OCI-LY1 (cell line): Measurements from ENCODE around the gene GPD2.

ENCODE experiments used
- H2AFZ ChIP-seq: fragments of 200-600 bp; sonication (generic), shearing (Covaris generic); 2 replicates; pipeline ENCODE4 v1.6.0; 2014; ENCODE audit warnings: antibody characterized with exemption, mild to moderate bottlenecking, low read length
- H3F3A ChIP-seq: fragments of 200-600 bp; sonication (generic), shearing (Covaris generic); 2 replicates; pipeline ENCODE4 v1.6.0; 2014; ENCODE audit warnings: mild to moderate bottlenecking, antibody characterized with exemption, low read length, moderate library complexity; ENCODE audit not compliant: insufficient read depth
- H3K27ac ChIP-seq: fragments of 200-600 bp; sonication (generic); 2 replicates; pipeline ENCODE4 v1.5.1; 2014; ENCODE audit warnings: low read length, mixed run types, mild to moderate bottlenecking, low read depth; ENCODE audit not compliant: poor library complexity, severe bottlenecking
- H3K27me3 ChIP-seq: fragments of 200-600 bp; sonication (generic); 2 replicates; pipeline ENCODE4 v1.6.0; 2014; ENCODE audit warnings: antibody characterized with exemption, mild to moderate bottlenecking, low read length, moderate library complexity; ENCODE audit not compliant: insufficient read depth
- H3K36me3 ChIP-seq: fragments of 200-600 bp; sonication (generic); 2 replicates; pipeline ENCODE4 v1.6.1; 2014; ENCODE audit warnings: mild to moderate bottlenecking, antibody characterized with exemption, low read length, moderate library complexity, mixed read lengths; ENCODE audit not compliant: insufficient read depth
- H3K4me1 ChIP-seq: fragments of 200-600 bp; sonication (generic); 2 replicates; pipeline ENCODE4 v1.5.1; 2014; ENCODE audit warnings: mild to moderate bottlenecking, low read length, moderate library complexity; ENCODE audit not compliant: insufficient read depth, severe bottlenecking
- H3K4me2 ChIP-seq: fragments of 200-600 bp; sonication (generic), shearing (Covaris generic); 2 replicates; pipeline ENCODE4 v1.6.1; 2014; ENCODE audit warnings: low read length
- H3K4me3 ChIP-seq: fragments of 200-600 bp; sonication (generic); 2 replicates; pipeline ENCODE4 v1.5.1; 2014; ENCODE audit warnings: low read length, low read depth, mild to moderate bottlenecking, mixed read lengths; ENCODE audit not compliant: poor library complexity, severe bottlenecking
- H3K79me2 ChIP-seq: fragments of 200-600 bp; shearing (Covaris generic); 2 replicates; pipeline ENCODE4 v1.6.1; 2016; ENCODE audit warnings: mixed run types, low read length, mixed read lengths; ENCODE audit not compliant: insufficient read depth
- H3K9ac ChIP-seq: fragments of 200-600 bp; sonication (generic), shearing (Covaris generic); 2 replicates; pipeline ENCODE4 v1.6.1; 2014; ENCODE audit warnings: mild to moderate bottlenecking, low read length, mixed read lengths
- H3K9me2 ChIP-seq: fragments of 200-600 bp; sonication (generic), shearing (Covaris generic); 2 replicates; pipeline ENCODE4 v1.6.1; 2014; ENCODE audit warnings: low read depth, mild to moderate bottlenecking, low read length, mixed read lengths
- H3K9me3 ChIP-seq: fragments of 200-600 bp; shearing (Covaris generic); 2 replicates; pipeline ENCODE4 v1.6.1; 2014; ENCODE audit warnings: low read length, mixed read lengths
- H4K20me1 ChIP-seq: fragments of 200-600 bp; sonication (generic), shearing (Covaris generic); 2 replicates; pipeline ENCODE4 v1.6.0; 2016; ENCODE audit warnings: mild to moderate bottlenecking, low read length; ENCODE audit not compliant: insufficient read depth
- EZH2 ChIP-seq: fragments of 200-600 bp; sonication (generic), shearing (Covaris generic); IDR thresholded peaks from 2 replicates; pipeline ENCODE4 v1.8.0; 2017; ENCODE audit warnings: borderline replicate concordance, mixed run types, mild to moderate bottlenecking, antibody characterized with exemption, low read length, moderate library complexity, mixed read lengths
- TF ChIP-seq, protein P1 (sequence below): fragments of 200-600 bp; sonication (generic), shearing (Covaris generic); IDR thresholded peaks from 2 replicates; pipeline ENCODE4 v1.5.1; 2017; ENCODE audit warnings: mild to moderate bottlenecking, antibody characterized with exemption, low read length, moderate library complexity, mixed read lengths

The GPD2 gene

DNA sequence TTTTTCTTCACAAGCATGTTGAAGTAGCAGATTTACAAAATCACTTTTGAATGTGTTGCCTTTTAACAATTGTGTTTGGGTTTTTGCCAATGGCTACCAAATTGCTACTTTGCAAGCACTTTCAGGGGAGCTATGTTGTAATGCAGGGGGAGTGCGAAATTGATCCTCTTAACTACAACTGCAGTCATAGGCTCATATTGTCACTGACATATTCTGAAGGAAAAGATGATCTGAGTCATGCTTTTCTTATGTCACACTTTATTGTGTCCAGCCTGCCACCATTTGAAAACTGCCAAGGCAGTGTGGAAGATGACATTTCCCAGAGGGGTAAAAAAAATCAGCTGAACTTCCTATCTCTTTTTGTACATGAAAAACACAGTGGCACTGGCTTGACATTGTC, 74.9 kb downstream of the GPD2 start:
- TF ChIP-seq, protein P1, sequence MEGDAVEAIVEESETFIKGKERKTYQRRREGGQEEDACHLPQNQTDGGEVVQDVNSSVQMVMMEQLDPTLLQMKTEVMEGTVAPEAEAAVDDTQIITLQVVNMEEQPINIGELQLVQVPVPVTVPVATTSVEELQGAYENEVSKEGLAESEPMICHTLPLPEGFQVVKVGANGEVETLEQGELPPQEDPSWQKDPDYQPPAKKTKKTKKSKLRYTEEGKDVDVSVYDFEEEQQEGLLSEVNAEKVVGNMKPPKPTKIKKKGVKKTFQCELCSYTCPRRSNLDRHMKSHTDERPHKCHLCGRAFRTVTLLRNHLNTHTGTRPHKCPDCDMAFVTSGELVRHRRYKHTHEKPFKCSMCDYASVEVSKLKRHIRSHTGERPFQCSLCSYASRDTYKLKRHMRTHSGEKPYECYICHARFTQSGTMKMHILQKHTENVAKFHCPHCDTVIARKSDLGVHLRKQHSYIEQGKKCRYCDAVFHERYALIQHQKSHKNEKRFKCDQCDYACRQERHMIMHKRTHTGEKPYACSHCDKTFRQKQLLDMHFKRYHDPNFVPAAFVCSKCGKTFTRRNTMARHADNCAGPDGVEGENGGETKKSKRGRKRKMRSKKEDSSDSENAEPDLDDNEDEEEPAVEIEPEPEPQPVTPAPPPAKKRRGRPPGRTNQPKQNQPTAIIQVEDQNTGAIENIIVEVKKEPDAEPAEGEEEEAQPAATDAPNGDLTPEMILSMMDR = no peak
- TF ChIP-seq EZH2 = no peak
- Histone ChIP-seq H3K9me2 (no peaks in the 10 kb centered on the region), H3K9ac (no peak overlapping the region), H3K27ac (no peak overlapping the region), H3K4me3 (no peak overlapping the region), H4K20me1 (no peaks in the 10 kb centered on the region), H3K4me2 (no peak overlapping the region), H3F3A (no peaks in the 10 kb centered on the region), H3K27me3 (no peaks in the 10 kb centered on the region), H3K4me1 (peaks cover 8% of the 10 kb centered on the region), H3K36me3 (no peaks in the 10 kb centered on the region), H3K79me2 (no peaks in the 10 kb centered on the region), H2AFZ (no peak overlapping the region), H3K9me3 (no peaks in the 10 kb centered on the region)

DNA sequence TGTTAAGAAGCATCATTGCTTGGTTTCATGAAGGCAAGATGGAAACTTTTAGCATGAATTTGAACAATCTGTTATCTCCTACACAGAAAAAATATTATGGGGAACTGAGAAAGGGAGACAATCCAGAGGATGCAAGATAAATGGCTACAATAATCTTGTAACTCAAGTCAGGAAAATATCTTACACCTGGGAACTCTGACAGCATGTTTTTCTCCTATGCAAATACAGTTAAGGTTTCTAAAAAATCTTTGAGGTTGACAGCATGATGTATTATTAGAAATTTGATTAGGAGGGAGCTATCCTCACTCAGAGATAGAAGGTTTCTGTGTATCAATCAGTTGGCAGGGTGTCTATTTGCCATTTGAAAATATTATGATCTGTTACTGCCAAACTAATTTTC, 75.6 kb downstream of the GPD2 start:
- no peak for TF ChIP-seq EZH2
- TF ChIP-seq, protein P1 = no peak
- H3K79me2 ChIP-seq = no peaks in the 10 kb centered on the region
- no peak overlapping the region for H3K27ac ChIP-seq
- H3K4me2 ChIP-seq = no peak overlapping the region
- H3F3A ChIP-seq = no peaks in the 10 kb centered on the region
- H3K36me3 ChIP-seq = no peaks in the 10 kb centered on the region
- H3K4me1 ChIP-seq = peaks cover 8% of the 10 kb centered on the region
- no peaks in the 10 kb centered on the region for H3K27me3 ChIP-seq
- no peak overlapping the region for H2AFZ ChIP-seq
- no peaks in the 10 kb centered on the region for H3K9me3 ChIP-seq
- no peak overlapping the region for H3K4me3 ChIP-seq
- no peak overlapping the region for H3K9ac ChIP-seq
- no peaks in the 10 kb centered on the region for H3K9me2 ChIP-seq
- H4K20me1 ChIP-seq = no peaks in the 10 kb centered on the region

DNA sequence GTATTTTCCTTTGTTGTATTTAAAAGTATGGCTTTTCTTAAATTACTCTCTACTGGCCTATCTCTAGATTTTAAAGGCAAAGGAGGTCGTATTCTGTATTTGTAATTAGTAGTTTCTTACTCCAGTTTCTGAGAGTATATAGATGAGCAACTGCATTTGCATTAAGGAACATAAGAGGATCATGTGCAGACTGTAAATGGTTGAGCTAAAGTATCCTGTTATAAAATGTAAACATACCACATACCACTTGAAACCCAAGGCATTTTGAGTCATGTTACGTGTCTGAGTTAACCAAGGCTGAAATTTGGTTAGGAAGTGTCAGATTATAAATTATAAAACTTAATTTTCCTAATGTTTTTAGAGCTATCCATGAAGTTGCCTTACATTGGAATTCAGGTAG, 76.3 kb downstream of the GPD2 start:
- Histone ChIP-seq H4K20me1 (no peaks in the 10 kb centered on the region), H3K9ac (no peak overlapping the region), H3K36me3 (no peaks in the 10 kb centered on the region), H3K27ac (no peak overlapping the region), H3K79me2 (no peaks in the 10 kb centered on the region), H3K9me2 (no peaks in the 10 kb centered on the region), H3K4me3 (no peak overlapping the region), H3F3A (no peaks in the 10 kb centered on the region), H3K4me2 (no peak overlapping the region), H3K27me3 (no peaks in the 10 kb centered on the region), H2AFZ (no peak overlapping the region), H3K9me3 (no peaks in the 10 kb centered on the region), H3K4me1 (peaks cover 8% of the 10 kb centered on the region)
- TF ChIP-seq, protein P1 = no peak
- no peak for TF ChIP-seq EZH2
